Right ventricle myocardium superior (tissue), 1 donor: ENCODE results near the gene RACK1. TPM values are rescaled to one million over a fixed set of nuclear protein-coding genes. Genes with fewer than 3 reads are reported as not detected.

Experiments
- ATAC-seq: fragments of 200-7000 bp; cut with Tn5 transposase; one replicate; pipeline ENCODE4 v1.9.1; 2020; ENCODE audit warnings: mild to moderate bottlenecking; ENCODE audit not compliant: poor library complexity
- DNase-seq: peaks from one replicate; pipeline ENCODE4 v3.0.0-alpha.2; 2020
- intact Hi-C: fragments of 100-400 bp; cut with DNase I; formaldehyde crosslinking; loops from one replicate; pipeline ENCODE4 v1.11.2; 2022
- total RNA-seq: library from RNA; stranded (reverse); fragmentation: NEBNext Ultra II Directional; extraction: Animal tissue kit (Norgen Biotek cat#: 25700); gene quantifications from one replicate; pipeline ENCODE4 v1.2.1, GENCODE V29; 2021
- donor health status: DM: no; HTN: yes; CAD: no; lungs with severe emphysema.

Gene RACK1
- total RNA-seq, 1 donor from 2014 or later = 577 TPM

- DNase-seq (peak; percentile 55), ATAC-seq (peak; percentile 27)
- intact Hi-C loops = loop anchor here (2.0 kb wide), 2 partner anchors 15 to 17 kb away; partner anchors contain the start of gene TRIM41
Measured at GRCh38 chr5:181205761-181206649, 37.7 kb downstream of the RACK1 start.

GRCh38 chr5:181204826-181205760, 38.6 kb downstream of the RACK1 start, which contains the start of gene TRIM7:
Gene TRIM7 (minus strand): TSS chr5:181205196. CDS start chr5:181205110, 86 bp downstream.
- intact Hi-C loops = no loop called here
- ATAC-seq (peak; percentile 30), DNase-seq (peak; percentile 84)

- ATAC-seq (peak; percentile 0), DNase-seq (peak; percentile 58)
- intact Hi-C loops = no loop called here
Measured at GRCh38 chr5:181204113-181204825, 39.4 kb downstream of the RACK1 start.

- DNase-seq = no peak
- intact Hi-C loops = no loop called here
- ATAC-seq = no peak
Measured at GRCh38 chr5:181203777-181204112, 40.0 kb downstream of the RACK1 start.

GRCh38 chr5:181203093-181203711, 40.5 kb downstream of the RACK1 start:
- ATAC-seq = no peak
- intact Hi-C loops = no loop called here

GRCh38 chr5:181200816-181201215, 42.9 kb downstream of the RACK1 start:
- intact Hi-C loops = no loop called here
- DNase-seq (no peak), ATAC-seq (no peak)

More at GRCh38 chr5:181203093-181203711, 40.5 kb downstream of the RACK1 start:
- DNase-seq = no peak

GRCh38 chr5:181199881-181200638, 43.6 kb downstream of the RACK1 start:
- intact Hi-C loops = no loop called here
- DNase-seq (no peak), ATAC-seq (no peak)

- intact Hi-C loops = no loop called here
- ATAC-seq (no peak), DNase-seq (no peak)
Measured at GRCh38 chr5:181198905-181199519, 44.7 kb downstream of the RACK1 start.

- intact Hi-C loops = no loop called here
- DNase-seq (no peak), ATAC-seq (no peak)
Measured at GRCh38 chr5:181198106-181198685, 45.5 kb downstream of the RACK1 start.

- intact Hi-C loops = no loop called here
- ATAC-seq (no peak), DNase-seq (no peak)
Measured at GRCh38 chr5:181197326-181197951, 46.3 kb downstream of the RACK1 start.

GRCh38 chr5:181195249-181195761, 48.4 kb downstream of the RACK1 start:
- ATAC-seq (no peak), DNase-seq (no peak)
- intact Hi-C loops = no loop called here

- ATAC-seq (no peak), DNase-seq (peak; percentile 67)
- intact Hi-C loops = no loop called here
Measured at GRCh38 chr5:181194489-181195248, 49.0 kb downstream of the RACK1 start.

GRCh38 chr5:181193656-181194055, 50.0 kb downstream of the RACK1 start:
- DNase-seq (no peak), ATAC-seq (no peak)
- intact Hi-C loops = no loop called here

- DNase-seq (no peak), ATAC-seq (no peak)
- intact Hi-C loops = no loop called here
Measured at GRCh38 chr5:181192337-181193046, 51.2 kb downstream of the RACK1 start.
